ENCODE results near the gene DGCR2. TPM values are rescaled to one million over a fixed set of nuclear protein-coding genes. Genes with fewer than 3 reads are reported as not detected.
A peak's percentile ranks its signal among the peaks of the same experiment; 100 is the strongest.

Gene DGCR2
- total and polyA plus RNA-seq, 2 experiments from 2014 or later = 18.5 to 83.0 TPM

DNA sequence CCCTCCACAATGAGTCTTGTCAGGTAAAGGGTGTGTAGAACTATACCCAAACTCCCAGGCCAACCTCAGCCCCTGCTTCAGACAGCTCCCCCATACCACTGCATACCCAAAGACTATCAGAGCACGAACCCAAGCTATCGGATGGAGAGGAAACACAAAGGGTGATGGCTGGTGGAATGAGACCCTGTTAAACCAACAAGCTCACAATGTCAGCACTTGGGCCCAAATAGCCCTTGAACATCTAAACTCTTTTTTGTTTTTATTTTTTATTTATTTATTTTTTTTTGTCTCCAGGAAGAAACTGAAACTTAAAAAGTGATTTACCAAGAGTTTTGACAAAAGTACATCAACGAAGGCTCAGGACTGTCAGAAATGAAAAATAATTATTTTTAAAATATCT is 10.6 kb downstream of the DGCR2 start:
- H3K4me3 Mint-ChIP-seq = no peak overlapping the region
- Histone ChIP-seq H3K4me2 (0 out of 2 replicates have a peak overlapping the region, but pooled peaks have one; percentile 24), H3K36me3 (ENCODE audit: insufficient read depth) (no peaks in the 10 kb centered on the region), H3K4me1 (ENCODE audit: insufficient read depth) (peaks cover 27% of the 10 kb centered on the region), H3K27me3 (ENCODE audit: insufficient read depth) (no peaks in the 10 kb centered on the region), H3K9me2 (ENCODE audit: insufficient read depth) (no peaks in the 10 kb centered on the region), H2AFZ (no peak overlapping the region), H4K20me1 (replicated peaks; ENCODE audit: insufficient read depth) (peaks cover 60% of the 10 kb centered on the region), H3K4me3 (no peak overlapping the region), H3K27ac (ENCODE audit: low read depth) (peak overlapping the region; percentile 46), H3F3A (replicated peaks; ENCODE audit: low read depth) (no peaks in the 10 kb centered on the region), H3K79me2 (replicated peaks; ENCODE audit: insufficient read depth) (peaks cover 100% of the 10 kb centered on the region)
- peaks cover 3% of the 10 kb centered on the region; the same call in 2 of the 3 replicates for H3K36me3 Mint-ChIP-seq (ENCODE audit: low read depth)
- peak overlapping the region; percentile 75; the same call in 1 of the 2 replicates for H3K27ac Mint-ChIP-seq
- ATAC-seq = peak; percentile 12; the same call in 1 of the 3 replicates
- H3K9me3 Mint-ChIP-seq = no peaks in the 10 kb centered on the region; the same call in 2 of the 3 replicates
- DNase-seq (ENCODE audit: low spot score) = no peak
- no peak for TF ChIP-seq STAT1 (IDR thresholded peaks at IDR 0.05; ENCODE audit: unreplicated experiment)
- no peak for TF ChIP-seq EZH2 (IDR thresholded peaks at IDR 0.05; ENCODE audit: low read depth, unreplicated experiment)
- TF ChIP-seq CREB1 (CRISPR knock-in tag; IDR thresholded peaks at IDR 0.05; ENCODE audit: low read depth) = no peak
- no peak for TF ChIP-seq ZNF331 (CRISPR knock-in tag; IDR thresholded peaks at IDR 0.05; ENCODE audit: low read depth)
- TF ChIP-seq NANOG (IDR thresholded peaks at IDR 0.05; ENCODE audit: borderline replicate concordance) = no peak
- no peak for TF ChIP-seq CTCF (conservative IDR thresholded peaks at IDR 0.05; ENCODE audit: low read depth in 2 of 2)
- no peak for TF ChIP-seq ZNF114 (CRISPR knock-in tag; IDR thresholded peaks at IDR 0.05)
- TF ChIP-seq ZNF462 (CRISPR knock-in tag; IDR thresholded peaks at IDR 0.05) = no peak
- TF ChIP-seq, protein P1, sequence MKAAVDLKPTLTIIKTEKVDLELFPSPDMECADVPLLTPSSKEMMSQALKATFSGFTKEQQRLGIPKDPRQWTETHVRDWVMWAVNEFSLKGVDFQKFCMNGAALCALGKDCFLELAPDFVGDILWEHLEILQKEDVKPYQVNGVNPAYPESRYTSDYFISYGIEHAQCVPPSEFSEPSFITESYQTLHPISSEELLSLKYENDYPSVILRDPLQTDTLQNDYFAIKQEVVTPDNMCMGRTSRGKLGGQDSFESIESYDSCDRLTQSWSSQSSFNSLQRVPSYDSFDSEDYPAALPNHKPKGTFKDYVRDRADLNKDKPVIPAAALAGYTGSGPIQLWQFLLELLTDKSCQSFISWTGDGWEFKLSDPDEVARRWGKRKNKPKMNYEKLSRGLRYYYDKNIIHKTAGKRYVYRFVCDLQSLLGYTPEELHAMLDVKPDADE (IDR thresholded peaks at IDR 0.05) = no peak
- no peak for TF ChIP-seq REST (IDR thresholded peaks at IDR 0.05; ENCODE audit: unreplicated experiment)
- no peak for TF ChIP-seq POLR2AphosphoS5 (IDR thresholded peaks at IDR 0.05; ENCODE audit: low read depth)
- TF ChIP-seq EZH2phosphoT487 (IDR thresholded peaks at IDR 0.05; ENCODE audit: unreplicated experiment) = no peak
- H3K27me3 Mint-ChIP-seq (ENCODE audit: insufficient read depth, low read depth, poor library complexity) = peaks cover 5% of the 10 kb centered on the region
- H3K4me1 Mint-ChIP-seq = peaks cover 26% of the 10 kb centered on the region

Data from GM23338 (cell line).